HEK293 (cell line): ENCODE results near the gene COL15A1.

Experiments
- CTCF ChIA-PET: fragments of 350-600 bp; formaldehyde crosslinking; extraction: SDS; loops from one replicate; lab custom pipeline; 2021; ENCODE audit warnings: antibody characterized with exemption; lab: Yijun Ruan, JAX
- POLR2A ChIA-PET: fragments of 300-600 bp; formaldehyde crosslinking; extraction: SDS; loops from one replicate; lab custom pipeline; 2020; ENCODE audit warnings: antibody characterized with exemption, inconsistent platforms; lab: Yijun Ruan, JAX
- H3K27ac ChIP-seq: fragments of 200-500 bp; sonication (Bioruptor generic); 2 replicates; pipeline ENCODE4 v1.5.1; 2014; ENCODE audit warnings: low read depth, low read length, control low read depth, inconsistent platforms; ENCODE audit errors: extremely low read depth
- H3K36me3 ChIP-seq, 2 experiments: fragments of 200-500 bp in 1 of 2; sonication (Bioruptor generic) in 1 of 2; 1 replicate in 1 of 2; 2 replicates in 1 of 2; pipeline ENCODE4 v1.5.1; 2014 to 2017; ENCODE audit warnings: inconsistent platforms in 2 of 2, low read length in 2 of 2; ENCODE audit not compliant: control insufficient read depth in 2 of 2, insufficient read depth in 1 of 2
- H3K4me1 ChIP-seq: fragments of 200-500 bp; sonication (Bioruptor generic); 2 replicates; pipeline ENCODE4 v1.5.1; 2014; ENCODE audit warnings: mild to moderate bottlenecking, low read length, inconsistent platforms; ENCODE audit not compliant: control insufficient read depth, insufficient read depth
- H3K4me3 ChIP-seq: 2 replicates; pipeline ENCODE4 v1.5.1; 2011; ENCODE audit warnings: low read depth, mild to moderate bottlenecking, control low read depth, low read length, moderate library complexity
- H3K9me3 ChIP-seq: fragments of 200-500 bp; sonication (Bioruptor generic); 2 replicates; pipeline ENCODE4 v1.5.1; 2014; ENCODE audit warnings: low read depth, low read length, inconsistent platforms; ENCODE audit not compliant: control insufficient read depth, insufficient read depth
- KLF16 ChIP-seq: fragments of 450-650 bp; formaldehyde crosslinking; IDR thresholded peaks from 2 replicates; pipeline ENCODE4 v1.5.1; 2017; ENCODE audit warnings: missing biosample characterization, missing genetic modification characterization
- ZNF112 ChIP-seq: fragments of 450-650 bp; formaldehyde crosslinking; IDR thresholded peaks from 2 replicates; pipeline ENCODE4 v1.5.0; 2017; ENCODE audit warnings: missing biosample characterization, missing genetic modification characterization
- ZNF23 ChIP-seq: fragments of 450-650 bp; formaldehyde crosslinking; IDR thresholded peaks from 2 replicates; pipeline ENCODE4 v1.5.1; 2016; ENCODE audit warnings: missing biosample characterization, missing genetic modification characterization, borderline replicate concordance
- ZNF292 ChIP-seq: fragments of 450-650 bp; formaldehyde crosslinking; IDR thresholded peaks from 2 replicates; pipeline ENCODE4 v1.5.1; 2016; ENCODE audit warnings: low read depth, missing biosample characterization, missing genetic modification characterization, borderline replicate concordance
- ZNF37A ChIP-seq: fragments of 450-650 bp; IDR thresholded peaks from 2 replicates; pipeline ENCODE4 v1.5.1; 2018; ENCODE audit warnings: missing biosample characterization, missing genetic modification characterization
- ZNF423 ChIP-seq: fragments of 450-650 bp; formaldehyde crosslinking; IDR thresholded peaks from 2 replicates; pipeline ENCODE4 v1.5.1; 2016; ENCODE audit warnings: missing biosample characterization, missing genetic modification characterization
- ZNF514 ChIP-seq: fragments of 450-650 bp; formaldehyde crosslinking; IDR thresholded peaks from 2 replicates; pipeline ENCODE4 v1.5.1; 2016; ENCODE audit warnings: missing biosample characterization, missing genetic modification characterization
- ZNF654 ChIP-seq: fragments of 450-650 bp; formaldehyde crosslinking; IDR thresholded peaks from 2 replicates; pipeline ENCODE4 v1.5.1; 2016; ENCODE audit warnings: low read depth, missing biosample characterization, missing genetic modification characterization
- ZNF664 ChIP-seq: fragments of 450-650 bp; formaldehyde crosslinking; IDR thresholded peaks from 2 replicates; pipeline ENCODE4 v1.5.1; 2016; ENCODE audit warnings: missing biosample characterization, missing genetic modification characterization
- ZNF791 ChIP-seq: fragments of 450-650 bp; formaldehyde crosslinking; IDR thresholded peaks from 2 replicates; pipeline ENCODE4 v1.5.1; 2016; ENCODE audit warnings: missing biosample characterization, missing genetic modification characterization
- ZSCAN23 ChIP-seq: fragments of 450-650 bp; formaldehyde crosslinking; IDR thresholded peaks from 2 replicates; pipeline ENCODE4 v1.5.1; 2016; ENCODE audit warnings: missing biosample characterization, missing genetic modification characterization
- TF ChIP-seq, protein P1 (sequence below): fragments of 450-650 bp; formaldehyde crosslinking; IDR thresholded peaks from 2 replicates; pipeline ENCODE4; 2016; ENCODE audit warnings: missing biosample characterization, missing genetic modification characterization
- TF ChIP-seq, protein P2 (sequence below): fragments of 450-650 bp; formaldehyde crosslinking; IDR thresholded peaks from 2 replicates; pipeline ENCODE4 v1.5.1; 2017; ENCODE audit warnings: missing biosample characterization, missing genetic modification characterization
- TF ChIP-seq, protein P3 (sequence below): fragments of 450-650 bp; formaldehyde crosslinking; IDR thresholded peaks from 2 replicates; pipeline ENCODE4 v1.5.1; 2016; ENCODE audit warnings: missing biosample characterization, missing genetic modification characterization

The COL15A1 gene

DNA sequence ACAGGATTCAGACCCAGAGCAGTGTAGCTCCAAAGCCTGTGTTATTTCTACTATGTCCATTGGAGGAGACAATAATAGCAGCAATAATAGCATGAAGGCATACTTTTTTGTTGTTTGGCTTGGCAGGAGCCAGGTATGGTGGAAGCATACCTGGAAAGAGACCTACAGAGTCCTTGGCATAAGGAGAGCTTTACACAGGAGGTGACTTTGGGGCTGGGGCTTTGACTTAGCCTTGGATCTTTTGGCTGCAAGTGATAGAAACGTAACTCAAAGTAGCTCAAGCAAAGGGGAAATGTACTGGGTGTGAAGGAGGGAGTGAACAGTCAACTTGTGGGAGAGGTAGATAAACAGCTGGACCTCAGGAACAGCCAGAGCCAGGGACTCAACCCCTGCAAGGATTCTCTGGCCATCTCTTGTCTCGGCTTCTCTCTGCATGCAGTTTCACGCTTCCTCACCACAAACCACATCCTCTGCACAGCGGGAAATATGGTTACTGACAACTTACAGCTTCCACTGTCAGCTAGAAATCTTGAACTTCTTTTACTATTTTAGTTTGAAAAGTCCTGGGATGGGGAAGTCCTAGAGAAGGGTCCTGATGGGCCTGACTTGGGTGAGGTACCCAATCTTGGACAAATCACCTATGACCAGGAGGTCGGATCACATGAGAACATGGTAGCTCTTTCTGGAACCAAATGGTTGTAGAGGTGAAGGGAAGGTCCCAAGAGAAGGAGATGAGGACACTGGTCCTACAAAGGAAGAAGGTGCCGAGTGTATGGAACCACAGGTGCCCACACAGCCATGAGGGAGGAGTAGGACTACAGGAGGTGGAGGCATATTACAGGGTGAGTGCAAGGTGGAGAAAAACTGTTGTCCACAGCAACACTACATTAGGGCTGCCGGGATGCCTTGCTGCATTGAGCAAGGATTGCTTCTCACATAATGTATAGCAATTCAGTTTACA is 114.2 kb downstream of the COL15A1 start:
- POLR2A ChIA-PET = no interaction called here
- Histone ChIP-seq H3K36me3 (no peaks in the 10 kb centered on the region), H3K27ac (no peak overlapping the region), H3K9me3 (no peaks in the 10 kb centered on the region)
- CTCF ChIA-PET = interaction anchor here (0.7 to 1.0 kb wide), 3 partner anchors 20 to 83 kb away, joined by 3 read pairs; no protein-coding TSS in a partner anchor
- TF ChIP-seq ZNF654 (tag by site-specific recombination) = no peak
- no peak for TF ChIP-seq ZSCAN23 (tag by site-specific recombination)
- no peak for TF ChIP-seq ZNF423 (tag by site-specific recombination)
- TF ChIP-seq, all 188 proteins: peak for 0
- Histone ChIP-seq H3K4me3 (no peak overlapping the region), H3K4me1 (no peaks in the 10 kb centered on the region)

DNA sequence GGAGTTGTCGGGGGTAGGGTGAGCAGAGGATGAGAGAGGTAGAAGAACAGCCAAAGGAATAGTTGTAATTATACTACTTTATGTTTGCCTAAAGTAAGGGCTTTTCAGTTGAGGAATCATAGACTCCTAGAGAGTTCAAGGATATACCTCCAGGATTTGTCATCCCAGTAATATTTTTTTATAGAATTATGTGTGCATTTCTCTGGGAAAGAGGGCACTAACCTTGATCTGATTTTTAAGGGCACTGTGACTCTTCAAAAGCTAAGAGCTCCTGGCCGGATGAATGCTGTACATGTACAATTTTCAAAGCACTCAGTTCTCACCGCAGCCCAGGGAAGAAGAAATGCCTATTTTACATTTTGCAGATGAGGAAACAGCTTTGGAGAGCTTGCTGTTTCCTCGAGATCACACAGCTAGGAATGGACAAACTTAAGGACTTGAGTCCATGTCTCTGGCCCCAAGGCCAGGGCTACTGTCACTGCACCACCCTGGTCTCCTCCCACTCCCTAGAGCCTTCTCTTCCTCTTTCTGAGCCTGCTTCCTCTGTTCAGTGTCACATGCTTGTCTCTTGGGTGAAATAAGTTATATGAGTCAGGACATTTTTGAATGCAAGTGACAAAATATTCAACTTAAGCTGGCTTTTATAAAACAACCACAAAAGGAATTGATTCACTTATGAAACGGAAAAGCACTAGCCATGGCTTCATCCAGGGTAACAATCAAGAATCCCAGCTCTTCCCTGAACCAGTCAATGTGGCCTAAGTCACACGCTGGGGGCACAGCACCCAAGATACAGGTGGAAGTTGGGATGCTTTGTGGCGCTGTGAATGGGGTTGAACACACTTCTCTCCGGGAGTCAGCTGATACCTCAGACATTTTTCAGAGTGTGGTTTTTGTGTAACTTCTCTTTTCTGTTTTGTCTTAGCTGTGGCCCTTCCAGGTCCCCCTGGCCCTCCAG is 115.5 kb downstream of the COL15A1 start:
- H3K4me1 ChIP-seq = no peaks in the 10 kb centered on the region
- TF ChIP-seq ZNF292 (tag by site-specific recombination) (no peak), ZNF514 (no peak), ZNF112 (no peak), KLF16 (tag by site-specific recombination) (no peak), ZNF37A (tag by site-specific recombination) (no peak), ZNF23 (no peak), ZNF791 (no peak), ZNF664 (no peak)
- TF ChIP-seq, protein P1, sequence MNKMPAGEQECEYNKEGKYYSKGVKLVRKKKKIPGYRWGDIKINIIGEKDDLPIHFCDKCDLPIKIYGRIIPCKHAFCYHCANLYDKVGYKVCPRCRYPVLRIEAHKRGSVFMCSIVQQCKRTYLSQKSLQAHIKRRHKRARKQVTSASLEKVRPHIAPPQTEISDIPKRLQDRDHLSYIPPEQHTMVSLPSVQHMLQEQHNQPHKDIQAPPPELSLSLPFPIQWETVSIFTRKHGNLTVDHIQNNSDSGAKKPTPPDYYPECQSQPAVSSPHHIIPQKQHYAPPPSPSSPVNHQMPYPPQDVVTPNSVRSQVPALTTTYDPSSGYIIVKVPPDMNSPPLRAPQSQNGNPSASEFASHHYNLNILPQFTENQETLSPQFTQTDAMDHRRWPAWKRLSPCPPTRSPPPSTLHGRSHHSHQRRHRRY (tag by site-specific recombination) = no peak
- TF ChIP-seq, protein P2, sequence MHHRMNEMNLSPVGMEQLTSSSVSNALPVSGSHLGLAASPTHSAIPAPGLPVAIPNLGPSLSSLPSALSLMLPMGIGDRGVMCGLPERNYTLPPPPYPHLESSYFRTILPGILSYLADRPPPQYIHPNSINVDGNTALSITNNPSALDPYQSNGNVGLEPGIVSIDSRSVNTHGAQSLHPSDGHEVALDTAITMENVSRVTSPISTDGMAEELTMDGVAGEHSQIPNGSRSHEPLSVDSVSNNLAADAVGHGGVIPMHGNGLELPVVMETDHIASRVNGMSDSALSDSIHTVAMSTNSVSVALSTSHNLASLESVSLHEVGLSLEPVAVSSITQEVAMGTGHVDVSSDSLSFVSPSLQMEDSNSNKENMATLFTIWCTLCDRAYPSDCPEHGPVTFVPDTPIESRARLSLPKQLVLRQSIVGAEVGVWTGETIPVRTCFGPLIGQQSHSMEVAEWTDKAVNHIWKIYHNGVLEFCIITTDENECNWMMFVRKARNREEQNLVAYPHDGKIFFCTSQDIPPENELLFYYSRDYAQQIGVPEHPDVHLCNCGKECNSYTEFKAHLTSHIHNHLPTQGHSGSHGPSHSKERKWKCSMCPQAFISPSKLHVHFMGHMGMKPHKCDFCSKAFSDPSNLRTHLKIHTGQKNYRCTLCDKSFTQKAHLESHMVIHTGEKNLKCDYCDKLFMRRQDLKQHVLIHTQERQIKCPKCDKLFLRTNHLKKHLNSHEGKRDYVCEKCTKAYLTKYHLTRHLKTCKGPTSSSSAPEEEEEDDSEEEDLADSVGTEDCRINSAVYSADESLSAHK = no peak
- TF ChIP-seq, protein P3, sequence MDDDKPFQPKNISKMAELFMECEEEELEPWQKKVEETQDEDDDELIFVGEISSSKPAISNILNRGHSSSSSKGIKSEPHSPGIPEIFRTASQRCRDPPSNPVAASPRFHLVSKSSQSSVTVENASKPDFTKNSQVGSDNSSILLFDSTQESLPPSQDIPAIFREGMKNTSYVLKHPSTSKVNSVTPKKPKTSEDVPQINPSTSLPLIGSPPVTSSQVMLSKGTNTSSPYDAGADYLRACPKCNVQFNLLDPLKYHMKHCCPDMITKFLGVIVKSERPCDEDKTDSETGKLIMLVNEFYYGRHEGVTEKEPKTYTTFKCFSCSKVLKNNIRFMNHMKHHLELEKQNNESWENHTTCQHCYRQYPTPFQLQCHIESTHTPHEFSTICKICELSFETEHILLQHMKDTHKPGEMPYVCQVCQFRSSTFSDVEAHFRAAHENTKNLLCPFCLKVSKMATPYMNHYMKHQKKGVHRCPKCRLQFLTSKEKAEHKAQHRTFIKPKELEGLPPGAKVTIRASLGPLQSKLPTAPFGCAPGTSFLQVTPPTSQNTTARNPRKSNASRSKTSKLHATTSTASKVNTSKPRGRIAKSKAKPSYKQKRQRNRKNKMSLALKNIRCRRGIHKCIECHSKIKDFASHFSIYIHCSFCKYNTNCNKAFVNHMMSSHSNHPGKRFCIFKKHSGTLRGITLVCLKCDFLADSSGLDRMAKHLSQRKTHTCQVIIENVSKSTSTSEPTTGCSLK (tag by site-specific recombination) = no peak
- TF ChIP-seq, all 188 proteins: peak for 0
- CTCF ChIA-PET = interaction anchor here (0.6 to 1.2 kb wide), 2 partner anchors 81 to 84 kb away, joined by 3 to 5 read pairs; no protein-coding TSS in a partner anchor
- no peaks in the 10 kb centered on the region for H3K9me3 ChIP-seq
- no peaks in the 10 kb centered on the region for H3K36me3 ChIP-seq
- POLR2A ChIA-PET = no interaction called here
- no peak overlapping the region for H3K27ac ChIP-seq
- no peak overlapping the region for H3K4me3 ChIP-seq
